AG10803 (cell line): ENCODE results near the gene CPA5.
"Not testable (repeated sequence)": the region's sequence is repeated elsewhere in the genome, so short reads cannot be mapped to it uniquely, and the experiment has no call there.

Source experiments
- DNase-seq: peaks from one replicate; pipeline ENCODE4 v3.0.0; 2010; ENCODE audit warnings: low read depth
- H3K4me3 ChIP-seq: 2 replicates; pipeline ENCODE4 v1.5.1; 2011; ENCODE audit warnings: mild to moderate bottlenecking, low read length, control low read depth
- CTCF ChIP-seq: conservative IDR thresholded peaks from 2 replicates; pipeline ENCODE4 v1.5.1; 2011; ENCODE audit warnings: mild to moderate bottlenecking, low read length, control low read depth, inconsistent platforms

The CPA5 gene

GRCh38 chr7:130314305-130314704, 30.3 kb upstream of the CPA5 start:
- TF ChIP-seq CTCF, result no peak
- no peak overlapping the region for H3K4me3 ChIP-seq
- DNase-seq, result no peak

GRCh38 chr7:130319541-130319940, 25.1 kb upstream of the CPA5 start:
- DNase-seq, result no peak
- no peak for TF ChIP-seq CTCF

GRCh38 chr7:130321542-130322229, 22.9 kb upstream of the CPA5 start:
- not testable (repeated sequence) for H3K4me3 ChIP-seq
- peak; percentile 23 for DNase-seq

More at GRCh38 chr7:130319541-130319940, 25.1 kb upstream of the CPA5 start:
- H3K4me3 ChIP-seq, result no peak overlapping the region

- TF ChIP-seq CTCF, result no peak
- DNase-seq, result no peak
Observed at GRCh38 chr7:130322615-130323014, 22.0 kb upstream of the CPA5 start.

GRCh38 chr7:130324306-130324943, 20.2 kb upstream of the CPA5 start:
- no peak for DNase-seq
- H3K4me3 ChIP-seq, result no peak overlapping the region
- TF ChIP-seq CTCF, result no peak

More at GRCh38 chr7:130322615-130323014, 22.0 kb upstream of the CPA5 start:
- H3K4me3 ChIP-seq, result no peak overlapping the region

- no peak for TF ChIP-seq CTCF
- DNase-seq, result no peak
- no peak overlapping the region for H3K4me3 ChIP-seq
Observed at GRCh38 chr7:130329681-130330080, 14.9 kb upstream of the CPA5 start.

- DNase-seq, result no peak
- no peak overlapping the region for H3K4me3 ChIP-seq
Observed at GRCh38 chr7:130332259-130333053, 12.2 kb upstream of the CPA5 start.

More at GRCh38 chr7:130332259-130333053, 12.2 kb upstream of the CPA5 start:
- TF ChIP-seq CTCF, result no peak
